HG03520 (cell line): ENCODE results near the gene MICALL2.

Experiments
- ATAC-seq: cut with Tn5 transposase; IDR thresholded peaks from one replicate; pipeline ENCODE4 v1.9.1; 2021; ENCODE audit warnings: mild to moderate bottlenecking, moderate library complexity; ENCODE audit not compliant: unreplicated experiment

Gene MICALL2

GRCh38 chr7:1470901-1471300 is 11.6 kb upstream of the MICALL2 start:
- no peak for ATAC-seq

GRCh38 chr7:1468643-1469298 is 9.5 kb upstream of the MICALL2 start:
- ATAC-seq = no peak

- ATAC-seq = no peak
Measured at GRCh38 chr7:1468203-1468602, 8.9 kb upstream of the MICALL2 start.

GRCh38 chr7:1466524-1467271 is 7.4 kb upstream of the MICALL2 start:
- no peak for ATAC-seq

GRCh38 chr7:1464694-1465093 is 5.4 kb upstream of the MICALL2 start:
- ATAC-seq = no peak

GRCh38 chr7:1463676-1464223 is 4.5 kb upstream of the MICALL2 start:
- ATAC-seq = no peak

GRCh38 chr7:1461646-1462375 is 2.5 kb upstream of the MICALL2 start:
- ATAC-seq = no peak

GRCh38 chr7:1460821-1461645 is 1.8 kb upstream of the MICALL2 start:
- ATAC-seq = no peak

GRCh38 chr7:1459920-1460820 is 900 bp upstream of the MICALL2 start:
- no peak for ATAC-seq

GRCh38 chr7:1459512-1459892 is 232 bp upstream of the MICALL2 start:
- ATAC-seq = peak; percentile 89

- ATAC-seq = no peak
Measured at GRCh38 chr7:1457949-1458682, 1.2 kb downstream of the MICALL2 start.

- no peak for ATAC-seq
Measured at GRCh38 chr7:1457059-1457948, 2.0 kb downstream of the MICALL2 start.

GRCh38 chr7:1455955-1456354 is 3.3 kb downstream of the MICALL2 start:
- ATAC-seq = no peak

- ATAC-seq = no peak
Measured at GRCh38 chr7:1455241-1455939, 3.9 kb downstream of the MICALL2 start.

GRCh38 chr7:1454542-1454941 is 4.7 kb downstream of the MICALL2 start:
- ATAC-seq = no peak

GRCh38 chr7:1452205-1452604 is 7.1 kb downstream of the MICALL2 start:
- no peak for ATAC-seq

- ATAC-seq = no peak
Measured at GRCh38 chr7:1450987-1451386, 8.3 kb downstream of the MICALL2 start.
